Measurements from ENCODE around the gene EFNA5.

The EFNA5 gene

GRCh38 chr5:107402434-107403227 is 268.1 kb downstream of the EFNA5 start:
- DNase-seq (ENCODE audit: insufficient read length, low spot score) (no peak), FAIRE-seq (no peak)
- TF ChIP-seq SPI1 (IDR thresholded peaks at IDR 0.05; ENCODE audit: low read depth, low read length), result no peak
- TF ChIP-seq POU2F2 (IDR thresholded peaks at IDR 0.05; ENCODE audit: low read depth, low read length), result no peak
- TF ChIP-seq POLR2AphosphoS5 (IDR thresholded peaks at IDR 0.05; ENCODE audit: low read depth, low read length), result no peak
- no peak for TF ChIP-seq PAX5 (IDR thresholded peaks at IDR 0.05; ENCODE audit: insufficient read depth, low read length, severe bottlenecking)
- TF ChIP-seq TAF1 (IDR thresholded peaks at IDR 0.05; ENCODE audit: low read depth, low read length), result no peak
- TF ChIP-seq POLR2A (IDR thresholded peaks at IDR 0.05; ENCODE audit: low read depth, low read length), result no peak

GRCh38 chr5:107401470-107402122 is 269.1 kb downstream of the EFNA5 start:
- FAIRE-seq (no peak), DNase-seq (ENCODE audit: insufficient read length, low spot score) (no peak)
- TF ChIP-seq SPI1 (IDR thresholded peaks at IDR 0.05; ENCODE audit: low read depth, low read length) (no peak), POU2F2 (IDR thresholded peaks at IDR 0.05; ENCODE audit: low read depth, low read length) (no peak), POLR2A (IDR thresholded peaks at IDR 0.05; ENCODE audit: low read depth, low read length) (no peak), PAX5 (IDR thresholded peaks at IDR 0.05; ENCODE audit: insufficient read depth, low read length, severe bottlenecking) (no peak), TAF1 (IDR thresholded peaks at IDR 0.05; ENCODE audit: low read depth, low read length) (no peak), POLR2AphosphoS5 (IDR thresholded peaks at IDR 0.05; ENCODE audit: low read depth, low read length) (no peak)

DNA sequence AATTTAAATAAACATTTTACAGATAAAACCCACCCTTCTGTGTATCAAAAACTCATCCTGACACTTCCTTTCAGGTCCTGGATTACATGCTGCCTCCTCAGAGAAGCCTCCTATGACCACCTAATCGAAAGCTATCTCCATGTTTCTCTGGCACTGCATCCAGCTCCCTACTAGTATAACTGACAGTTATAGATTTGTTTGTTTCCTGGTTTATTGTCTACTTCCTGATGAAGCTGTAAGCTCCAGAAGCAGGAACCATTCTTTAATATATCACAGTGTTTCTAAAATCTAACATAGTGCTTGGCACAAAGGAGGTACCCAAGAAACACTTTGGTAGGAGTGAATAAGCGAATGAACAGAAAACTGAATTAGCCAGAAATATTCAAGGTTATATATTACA is 270.4 kb downstream of the EFNA5 start:
- FAIRE-seq, result no peak

GRCh38 chr5:107398703-107399102 is 272.0 kb downstream of the EFNA5 start:
- DNase-seq (ENCODE audit: insufficient read length, low spot score) (no peak), FAIRE-seq (no peak)
- TF ChIP-seq POLR2AphosphoS5 (IDR thresholded peaks at IDR 0.05; ENCODE audit: low read depth, low read length) (no peak), SPI1 (IDR thresholded peaks at IDR 0.05; ENCODE audit: low read depth, low read length) (no peak), TAF1 (IDR thresholded peaks at IDR 0.05; ENCODE audit: low read depth, low read length) (no peak), POU2F2 (IDR thresholded peaks at IDR 0.05; ENCODE audit: low read depth, low read length) (no peak), PAX5 (IDR thresholded peaks at IDR 0.05; ENCODE audit: insufficient read depth, low read length, severe bottlenecking) (no peak), POLR2A (IDR thresholded peaks at IDR 0.05; ENCODE audit: low read depth, low read length) (no peak)

More for the DNA sequence above, 270.4 kb downstream of the EFNA5 start:
- DNase-seq (ENCODE audit: insufficient read length, low spot score), result no peak
- TF ChIP-seq TAF1 (IDR thresholded peaks at IDR 0.05; ENCODE audit: low read depth, low read length) (no peak), PAX5 (IDR thresholded peaks at IDR 0.05; ENCODE audit: insufficient read depth, low read length, severe bottlenecking) (no peak), SPI1 (IDR thresholded peaks at IDR 0.05; ENCODE audit: low read depth, low read length) (no peak), POLR2A (IDR thresholded peaks at IDR 0.05; ENCODE audit: low read depth, low read length) (no peak), POLR2AphosphoS5 (IDR thresholded peaks at IDR 0.05; ENCODE audit: low read depth, low read length) (no peak), POU2F2 (IDR thresholded peaks at IDR 0.05; ENCODE audit: low read depth, low read length) (no peak)

GRCh38 chr5:107396351-107396690 is 274.4 kb downstream of the EFNA5 start:
- FAIRE-seq, result no peak
- no peak for TF ChIP-seq POLR2A (IDR thresholded peaks at IDR 0.05; ENCODE audit: low read depth, low read length)
- TF ChIP-seq POLR2AphosphoS5 (IDR thresholded peaks at IDR 0.05; ENCODE audit: low read depth, low read length), result no peak
- no peak for TF ChIP-seq PAX5 (IDR thresholded peaks at IDR 0.05; ENCODE audit: insufficient read depth, low read length, severe bottlenecking)
- no peak for TF ChIP-seq POU2F2 (IDR thresholded peaks at IDR 0.05; ENCODE audit: low read depth, low read length)
- no peak for DNase-seq (ENCODE audit: insufficient read length, low spot score)

GRCh38 chr5:107395632-107396350 is 274.9 kb downstream of the EFNA5 start:
- DNase-seq (ENCODE audit: insufficient read length, low spot score) (no peak), FAIRE-seq (peak; percentile 73)
- TF ChIP-seq TAF1 (IDR thresholded peaks at IDR 0.05; ENCODE audit: low read depth, low read length) (no peak), POU2F2 (IDR thresholded peaks at IDR 0.05; ENCODE audit: low read depth, low read length) (peak; percentile 81)

DNA sequence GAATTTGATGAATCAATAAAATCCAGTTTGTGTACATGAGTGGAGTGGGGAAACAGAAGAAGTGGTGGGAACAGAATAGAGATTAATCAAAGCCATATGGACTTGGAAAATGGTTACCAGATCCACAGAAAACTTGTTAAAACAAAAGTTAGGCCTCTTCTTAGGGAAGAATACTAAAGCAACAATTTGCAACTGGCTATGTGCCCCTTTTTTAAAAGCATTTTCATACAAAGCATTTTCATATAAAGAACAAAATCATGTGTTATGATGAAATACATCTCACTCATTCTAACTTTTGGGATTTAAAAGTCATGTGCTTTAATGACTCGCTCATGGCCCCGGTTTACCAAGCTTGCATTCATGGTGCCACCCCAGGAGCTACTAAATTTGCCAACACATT is 276.9 kb downstream of the EFNA5 start:
- DNase-seq (ENCODE audit: insufficient read length, low spot score) (no peak), FAIRE-seq (no peak)
- TF ChIP-seq POLR2AphosphoS5 (IDR thresholded peaks at IDR 0.05; ENCODE audit: low read depth, low read length) (no peak), SPI1 (IDR thresholded peaks at IDR 0.05; ENCODE audit: low read depth, low read length) (no peak), POU2F2 (IDR thresholded peaks at IDR 0.05; ENCODE audit: low read depth, low read length) (no peak), POLR2A (IDR thresholded peaks at IDR 0.05; ENCODE audit: low read depth, low read length) (no peak), PAX5 (IDR thresholded peaks at IDR 0.05; ENCODE audit: insufficient read depth, low read length, severe bottlenecking) (no peak), TAF1 (IDR thresholded peaks at IDR 0.05; ENCODE audit: low read depth, low read length) (no peak)

DNA sequence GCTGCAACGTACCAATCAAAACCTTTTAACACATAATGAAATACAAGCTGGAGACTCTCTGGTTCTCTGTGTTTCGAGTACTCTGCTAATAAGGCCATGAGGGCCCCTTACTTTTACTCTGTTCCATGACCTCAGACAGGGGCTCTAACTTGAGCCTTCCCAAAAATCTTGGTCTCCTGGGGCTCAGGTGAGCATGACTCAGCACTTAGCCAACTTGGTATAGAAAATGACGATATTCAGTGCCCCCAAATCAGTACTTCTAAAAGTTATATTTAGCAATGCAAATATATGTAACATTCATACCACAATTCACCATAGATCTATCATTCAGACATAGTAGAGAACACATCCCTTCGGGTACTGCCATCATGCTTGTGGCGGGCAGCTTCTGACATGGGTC is 278.9 kb downstream of the EFNA5 start:
- DNase-seq (ENCODE audit: insufficient read length, low spot score), result no peak
- TF ChIP-seq SPI1 (IDR thresholded peaks at IDR 0.05; ENCODE audit: low read depth, low read length) (no peak), PAX5 (IDR thresholded peaks at IDR 0.05; ENCODE audit: insufficient read depth, low read length, severe bottlenecking) (no peak), POLR2AphosphoS5 (IDR thresholded peaks at IDR 0.05; ENCODE audit: low read depth, low read length) (no peak), POLR2A (IDR thresholded peaks at IDR 0.05; ENCODE audit: low read depth, low read length) (no peak)
- no peak for FAIRE-seq

- FAIRE-seq, result peak; percentile 67
- no peak for DNase-seq (ENCODE audit: insufficient read length, low spot score)
- TF ChIP-seq TAF1 (IDR thresholded peaks at IDR 0.05; ENCODE audit: low read depth, low read length) (no peak), POLR2AphosphoS5 (IDR thresholded peaks at IDR 0.05; ENCODE audit: low read depth, low read length) (no peak), POLR2A (IDR thresholded peaks at IDR 0.05; ENCODE audit: low read depth, low read length) (no peak), POU2F2 (IDR thresholded peaks at IDR 0.05; ENCODE audit: low read depth, low read length) (no peak), SPI1 (IDR thresholded peaks at IDR 0.05; ENCODE audit: low read depth, low read length) (no peak), PAX5 (IDR thresholded peaks at IDR 0.05; ENCODE audit: insufficient read depth, low read length, severe bottlenecking) (no peak)
Measured at GRCh38 chr5:107389775-107390148, 281.0 kb downstream of the EFNA5 start.
